HepG2 (cell line): ENCODE data around the gene YAP1. TPM values are rescaled to one million over a fixed set of nuclear protein-coding genes. Genes with fewer than 3 reads are reported as not detected.

Source experiments
- CC2D1A ChIP-seq: sonication (generic); formaldehyde crosslinking; IDR thresholded peaks from 2 replicates; pipeline ENCODE4 v1.8.1; 2023; ENCODE audit warnings: mild to moderate bottlenecking, missing genetic modification reagents
- FOXJ3 ChIP-seq: sonication (generic); formaldehyde crosslinking; IDR thresholded peaks from 2 replicates; pipeline ENCODE4 v1.4.0; 2020; ENCODE audit warnings: missing genetic modification reagents, mild to moderate bottlenecking, borderline replicate concordance
- KDM5B ChIP-seq: sonication (generic); formaldehyde crosslinking; IDR thresholded peaks from 2 replicates; pipeline ENCODE4 v1.4.0; 2020; ENCODE audit warnings: missing genetic modification reagents, mild to moderate bottlenecking, borderline replicate concordance
- KMT2B ChIP-seq: IDR thresholded peaks from 2 replicates; pipeline ENCODE4 v1.6.1; 2016; ENCODE audit warnings: missing genetic modification reagents, missing compliant biosample characterization
- MIER2 ChIP-seq: IDR thresholded peaks from 2 replicates; pipeline ENCODE4 v1.6.1; 2016; ENCODE audit warnings: missing biosample characterization, missing genetic modification reagents
- SIX4 ChIP-seq: sonication (generic); formaldehyde crosslinking; IDR thresholded peaks from 2 replicates; pipeline ENCODE4 v1.4.0; 2020; ENCODE audit warnings: missing genetic modification reagents
- SNRNP70 ChIP-seq: fragments of 200-400 bp; formaldehyde crosslinking; IDR thresholded peaks from 2 replicates; pipeline ENCODE4 v1.6.1; 2017; ENCODE audit warnings: mild to moderate bottlenecking, low read depth, low read length, moderate library complexity
- STAT5B ChIP-seq: sonication (generic); formaldehyde crosslinking; IDR thresholded peaks from 2 replicates; pipeline ENCODE4 v1.4.0; 2020; ENCODE audit warnings: missing genetic modification reagents
- ZC3H13 ChIP-seq: sonication (generic); formaldehyde crosslinking; IDR thresholded peaks from 2 replicates; pipeline ENCODE4 v1.8.1; 2023; ENCODE audit warnings: mild to moderate bottlenecking, missing genetic modification reagents, moderate library complexity
- ZMYM3 ChIP-seq: sonication (generic); formaldehyde crosslinking; IDR thresholded peaks from 2 replicates; pipeline ENCODE4 v1.5.1; 2020; ENCODE audit warnings: mild to moderate bottlenecking, missing genetic modification reagents
- ZNF230 ChIP-seq: sonication (generic); formaldehyde crosslinking; IDR thresholded peaks from 2 replicates; pipeline ENCODE4 v1.4.0; 2020; ENCODE audit warnings: mild to moderate bottlenecking, missing genetic modification reagents
- ZNF468 ChIP-seq: sonication (generic); formaldehyde crosslinking; IDR thresholded peaks from 2 replicates; pipeline ENCODE4 v1.8.0; 2022; ENCODE audit warnings: mild to moderate bottlenecking, moderate library complexity, missing genetic modification reagents
- ZNF567 ChIP-seq: sonication (generic); formaldehyde crosslinking; IDR thresholded peaks from 2 replicates; pipeline ENCODE4 v1.8.1; 2023; ENCODE audit warnings: mild to moderate bottlenecking, missing genetic modification reagents, borderline replicate concordance
- ZSCAN25 ChIP-seq: sonication (generic); formaldehyde crosslinking; IDR thresholded peaks from 2 replicates; pipeline ENCODE4 v1.8.0; 2022; ENCODE audit warnings: mild to moderate bottlenecking, missing genetic modification reagents
- polyA plus RNA-seq, 8 experiments: library from polyadenylated mRNA; depleted of rRNA in 3 of 8; stranded (reverse) in 7 of 8; unstranded in 1 of 8; fragments of >200 nt; fragmentation: Illumina TruSeq in 4 of 8; extraction: Trizol in 4 of 8; gene quantifications; 2 replicates each; pipeline versions ENCODE4 v1.2.1 to v1.2.3, GENCODE V29; 2011 to 2016; ENCODE audit warnings: low read depth in 4 of 8, missing spikeins in 1 of 8, mixed read lengths in 1 of 8; ENCODE audit not compliant: insufficient read depth in 1 of 8
- total RNA-seq, 5 experiments: library from RNA; depleted of rRNA; stranded (reverse); fragments of >200 nt; fragmentation: Illumina TruSeq; extraction: Trizol; gene quantifications; 2 replicates each; pipeline ENCODE4 v1.2.3, GENCODE V29; 2016; ENCODE audit warnings: low read depth in 1 of 5
- TF ChIP-seq, protein P1 (sequence below): sonication (generic); formaldehyde crosslinking; IDR thresholded peaks from 2 replicates; pipeline ENCODE4 v1.8.1; 2022; ENCODE audit warnings: low read depth, mild to moderate bottlenecking, missing genetic modification reagents
- TF ChIP-seq, protein P2 (sequence below): IDR thresholded peaks from 2 replicates; pipeline ENCODE4 v1.6.1; 2016; ENCODE audit warnings: low read depth, missing genetic modification reagents, missing compliant biosample characterization
- TF ChIP-seq, protein P3 (sequence below): sonication (generic); formaldehyde crosslinking; IDR thresholded peaks from 2 replicates; pipeline ENCODE4 v1.4.0; 2020; ENCODE audit warnings: mild to moderate bottlenecking, low read depth, missing genetic modification reagents
- TF ChIP-seq, protein P4 (sequence below): sonication (generic); formaldehyde crosslinking; IDR thresholded peaks from 2 replicates; pipeline ENCODE4 v1.4.0; 2020; ENCODE audit warnings: mild to moderate bottlenecking, low read depth, missing genetic modification reagents

The YAP1 gene
- total and polyA plus RNA-seq, 2 of the 13 experiments (the other 11 are each of a cell fraction or from before 2014, with no cell fraction given): 59.5 to 91.0 TPM

DNA sequence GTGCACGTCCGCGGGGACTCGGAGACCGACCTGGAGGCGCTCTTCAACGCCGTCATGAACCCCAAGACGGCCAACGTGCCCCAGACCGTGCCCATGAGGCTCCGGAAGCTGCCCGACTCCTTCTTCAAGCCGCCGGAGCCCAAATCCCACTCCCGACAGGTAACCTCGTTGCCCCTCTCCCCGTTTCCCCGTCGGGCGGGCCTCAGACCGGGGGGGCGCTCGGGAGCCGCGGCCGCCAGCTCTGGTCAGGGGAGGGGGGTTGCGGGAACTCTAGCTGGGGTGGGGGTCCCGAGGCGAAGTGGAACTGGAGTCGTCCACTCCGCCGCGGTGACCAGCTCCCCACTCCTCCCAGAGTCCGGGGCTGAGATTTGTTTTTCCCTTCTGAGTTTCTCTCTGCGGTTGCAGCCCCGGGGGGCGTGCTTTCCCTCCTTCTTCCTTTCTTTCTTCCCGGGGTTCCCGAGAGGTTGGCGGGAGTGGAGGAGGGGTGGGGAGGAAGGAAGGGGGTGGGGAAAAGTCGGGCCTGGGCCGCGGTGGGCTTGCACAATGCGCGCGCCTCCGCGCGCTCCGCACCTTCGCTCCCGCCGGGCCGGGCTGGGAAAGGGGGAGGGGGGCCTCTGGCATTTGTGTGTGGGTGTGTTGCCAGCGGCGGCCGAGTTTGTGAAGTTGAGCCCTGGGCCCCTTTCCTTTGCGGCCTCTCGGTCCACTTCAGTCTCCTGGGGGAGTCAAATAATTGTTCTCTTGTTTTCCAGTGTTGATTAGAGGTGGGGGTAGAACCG is 952 bp downstream of the YAP1 start (continued):
- TF ChIP-seq, protein P1, sequence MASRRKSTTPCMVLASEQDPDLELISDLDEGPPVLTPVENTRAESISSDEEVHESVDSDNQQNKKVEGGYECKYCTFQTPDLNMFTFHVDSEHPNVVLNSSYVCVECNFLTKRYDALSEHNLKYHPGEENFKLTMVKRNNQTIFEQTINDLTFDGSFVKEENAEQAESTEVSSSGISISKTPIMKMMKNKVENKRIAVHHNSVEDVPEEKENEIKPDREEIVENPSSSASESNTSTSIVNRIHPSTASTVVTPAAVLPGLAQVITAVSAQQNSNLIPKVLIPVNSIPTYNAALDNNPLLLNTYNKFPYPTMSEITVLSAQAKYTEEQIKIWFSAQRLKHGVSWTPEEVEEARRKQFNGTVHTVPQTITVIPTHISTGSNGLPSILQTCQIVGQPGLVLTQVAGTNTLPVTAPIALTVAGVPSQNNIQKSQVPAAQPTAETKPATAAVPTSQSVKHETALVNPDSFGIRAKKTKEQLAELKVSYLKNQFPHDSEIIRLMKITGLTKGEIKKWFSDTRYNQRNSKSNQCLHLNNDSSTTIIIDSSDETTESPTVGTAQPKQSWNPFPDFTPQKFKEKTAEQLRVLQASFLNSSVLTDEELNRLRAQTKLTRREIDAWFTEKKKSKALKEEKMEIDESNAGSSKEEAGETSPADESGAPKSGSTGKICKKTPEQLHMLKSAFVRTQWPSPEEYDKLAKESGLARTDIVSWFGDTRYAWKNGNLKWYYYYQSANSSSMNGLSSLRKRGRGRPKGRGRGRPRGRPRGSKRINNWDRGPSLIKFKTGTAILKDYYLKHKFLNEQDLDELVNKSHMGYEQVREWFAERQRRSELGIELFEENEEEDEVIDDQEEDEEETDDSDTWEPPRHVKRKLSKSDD: no peak
- TF ChIP-seq FOXJ3 (CRISPR knock-in tag): no peak; the same call in 1 of the 2 replicates
- TF ChIP-seq, protein P2, sequence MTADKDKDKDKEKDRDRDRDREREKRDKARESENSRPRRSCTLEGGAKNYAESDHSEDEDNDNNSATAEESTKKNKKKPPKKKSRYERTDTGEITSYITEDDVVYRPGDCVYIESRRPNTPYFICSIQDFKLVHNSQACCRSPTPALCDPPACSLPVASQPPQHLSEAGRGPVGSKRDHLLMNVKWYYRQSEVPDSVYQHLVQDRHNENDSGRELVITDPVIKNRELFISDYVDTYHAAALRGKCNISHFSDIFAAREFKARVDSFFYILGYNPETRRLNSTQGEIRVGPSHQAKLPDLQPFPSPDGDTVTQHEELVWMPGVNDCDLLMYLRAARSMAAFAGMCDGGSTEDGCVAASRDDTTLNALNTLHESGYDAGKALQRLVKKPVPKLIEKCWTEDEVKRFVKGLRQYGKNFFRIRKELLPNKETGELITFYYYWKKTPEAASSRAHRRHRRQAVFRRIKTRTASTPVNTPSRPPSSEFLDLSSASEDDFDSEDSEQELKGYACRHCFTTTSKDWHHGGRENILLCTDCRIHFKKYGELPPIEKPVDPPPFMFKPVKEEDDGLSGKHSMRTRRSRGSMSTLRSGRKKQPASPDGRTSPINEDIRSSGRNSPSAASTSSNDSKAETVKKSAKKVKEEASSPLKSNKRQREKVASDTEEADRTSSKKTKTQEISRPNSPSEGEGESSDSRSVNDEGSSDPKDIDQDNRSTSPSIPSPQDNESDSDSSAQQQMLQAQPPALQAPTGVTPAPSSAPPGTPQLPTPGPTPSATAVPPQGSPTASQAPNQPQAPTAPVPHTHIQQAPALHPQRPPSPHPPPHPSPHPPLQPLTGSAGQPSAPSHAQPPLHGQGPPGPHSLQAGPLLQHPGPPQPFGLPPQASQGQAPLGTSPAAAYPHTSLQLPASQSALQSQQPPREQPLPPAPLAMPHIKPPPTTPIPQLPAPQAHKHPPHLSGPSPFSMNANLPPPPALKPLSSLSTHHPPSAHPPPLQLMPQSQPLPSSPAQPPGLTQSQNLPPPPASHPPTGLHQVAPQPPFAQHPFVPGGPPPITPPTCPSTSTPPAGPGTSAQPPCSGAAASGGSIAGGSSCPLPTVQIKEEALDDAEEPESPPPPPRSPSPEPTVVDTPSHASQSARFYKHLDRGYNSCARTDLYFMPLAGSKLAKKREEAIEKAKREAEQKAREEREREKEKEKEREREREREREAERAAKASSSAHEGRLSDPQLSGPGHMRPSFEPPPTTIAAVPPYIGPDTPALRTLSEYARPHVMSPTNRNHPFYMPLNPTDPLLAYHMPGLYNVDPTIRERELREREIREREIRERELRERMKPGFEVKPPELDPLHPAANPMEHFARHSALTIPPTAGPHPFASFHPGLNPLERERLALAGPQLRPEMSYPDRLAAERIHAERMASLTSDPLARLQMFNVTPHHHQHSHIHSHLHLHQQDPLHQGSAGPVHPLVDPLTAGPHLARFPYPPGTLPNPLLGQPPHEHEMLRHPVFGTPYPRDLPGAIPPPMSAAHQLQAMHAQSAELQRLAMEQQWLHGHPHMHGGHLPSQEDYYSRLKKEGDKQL (CRISPR knock-in tag): 0 out of 2 replicates have a peak, but pooled peaks have one; percentile 37
- peak; percentile 66; the same call in 1 of the 2 replicates for TF ChIP-seq KDM5B (CRISPR knock-in tag)
- TF ChIP-seq, protein P3, sequence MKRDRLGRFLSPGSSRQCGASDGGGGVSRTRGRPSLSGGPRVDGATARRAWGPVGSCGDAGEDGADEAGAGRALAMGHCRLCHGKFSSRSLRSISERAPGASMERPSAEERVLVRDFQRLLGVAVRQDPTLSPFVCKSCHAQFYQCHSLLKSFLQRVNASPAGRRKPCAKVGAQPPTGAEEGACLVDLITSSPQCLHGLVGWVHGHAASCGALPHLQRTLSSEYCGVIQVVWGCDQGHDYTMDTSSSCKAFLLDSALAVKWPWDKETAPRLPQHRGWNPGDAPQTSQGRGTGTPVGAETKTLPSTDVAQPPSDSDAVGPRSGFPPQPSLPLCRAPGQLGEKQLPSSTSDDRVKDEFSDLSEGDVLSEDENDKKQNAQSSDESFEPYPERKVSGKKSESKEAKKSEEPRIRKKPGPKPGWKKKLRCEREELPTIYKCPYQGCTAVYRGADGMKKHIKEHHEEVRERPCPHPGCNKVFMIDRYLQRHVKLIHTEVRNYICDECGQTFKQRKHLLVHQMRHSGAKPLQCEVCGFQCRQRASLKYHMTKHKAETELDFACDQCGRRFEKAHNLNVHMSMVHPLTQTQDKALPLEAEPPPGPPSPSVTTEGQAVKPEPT: no peak
- TF ChIP-seq, protein P4, sequence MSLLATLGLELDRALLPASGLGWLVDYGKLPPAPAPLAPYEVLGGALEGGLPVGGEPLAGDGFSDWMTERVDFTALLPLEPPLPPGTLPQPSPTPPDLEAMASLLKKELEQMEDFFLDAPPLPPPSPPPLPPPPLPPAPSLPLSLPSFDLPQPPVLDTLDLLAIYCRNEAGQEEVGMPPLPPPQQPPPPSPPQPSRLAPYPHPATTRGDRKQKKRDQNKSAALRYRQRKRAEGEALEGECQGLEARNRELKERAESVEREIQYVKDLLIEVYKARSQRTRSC (CRISPR knock-in tag): no peak
- peak; percentile 50 for TF ChIP-seq SIX4
- TF ChIP-seq ZC3H13: peak; percentile 60; the same call in 1 of the 2 replicates
- no peak for TF ChIP-seq ZSCAN25 (CRISPR knock-in tag)
- TF ChIP-seq CC2D1A (CRISPR knock-in tag): no peak
- TF ChIP-seq MIER2 (CRISPR knock-in tag): no peak
- TF ChIP-seq STAT5B (CRISPR knock-in tag): no peak
- no peak for TF ChIP-seq SNRNP70
- no peak for TF ChIP-seq ZNF230 (CRISPR knock-in tag)
- no peak for TF ChIP-seq ZNF468 (CRISPR knock-in tag)
- peak; percentile 49; the same call in 1 of the 2 replicates for TF ChIP-seq KMT2B (CRISPR knock-in tag)
- no peak for TF ChIP-seq ZMYM3
- TF ChIP-seq ZNF567 (CRISPR knock-in tag): no peak
